SK-N-SH (cell line): ENCODE data around the gene CD164L2. TPM values are rescaled to one million over a fixed set of nuclear protein-coding genes. Genes with fewer than 3 reads are reported as not detected.
A peak's percentile ranks its signal among the peaks of the same experiment; 100 is the strongest.

ENCODE experiments used
- CTCF ChIA-PET: fragments of 300-600, 350-600 bp; formaldehyde crosslinking; extraction: SDS; loops from one replicate; lab custom pipeline; 2021; lab: Yijun Ruan, JAX
- POLR2A ChIA-PET: fragments of 350-600 bp; sonication (Branson Sonifier 250); formaldehyde crosslinking; extraction: SDS; loops from one replicate; lab custom pipeline; 2020; ENCODE audit warnings: antibody characterized with exemption, inconsistent platforms; lab: Yijun Ruan, JAX
- DNase-seq: peaks from one replicate; pipeline ENCODE4 v3.0.0; 2012
- H2AFZ ChIP-seq: fragments of 200-600 bp; sonication (generic); 2 replicates; pipeline ENCODE4 v1.8.1; 2016; ENCODE audit warnings: antibody characterized with exemption, mild to moderate bottlenecking, low read depth
- H3F3A ChIP-seq: fragments of 200-600 bp; sonication (generic); replicated peaks from 2 replicates; pipeline ENCODE3; 2016; ENCODE audit warnings: antibody characterized with exemption, mild to moderate bottlenecking; ENCODE audit not compliant: insufficient read depth
- H3K27ac ChIP-seq, 2 experiments: fragments of 200-500 bp in 1 of 2; fragments of 200-600 bp in 1 of 2; sonication (Bioruptor generic) in 1 of 2; sonication (generic), shearing (Covaris generic) in 1 of 2; 2 replicates each; pipeline versions ENCODE4 v1.5.1 to v1.6.1; 2014 to 2016; ENCODE audit warnings: low read depth in 2 of 2, inconsistent platforms in 1 of 2, low read length in 1 of 2, mild to moderate bottlenecking in 1 of 2, mixed read lengths in 1 of 2
- H3K27me3 ChIP-seq: fragments of 200-600 bp; sonication (generic), shearing (Covaris generic); 2 replicates; pipeline ENCODE4 v1.6.1; 2016; ENCODE audit warnings: mixed run types; ENCODE audit not compliant: insufficient read depth
- H3K36me3 ChIP-seq, 2 experiments: fragments of 200-500 bp in 1 of 2; fragments of 200-600 bp in 1 of 2; sonication (Bioruptor generic) in 1 of 2; sonication (generic) in 1 of 2; replicated peaks in 1 of 2; 2 replicates each; pipeline versions ENCODE3 to v1.5.1; 2014 to 2016; ENCODE audit warnings: low read length in 1 of 2, mild to moderate bottlenecking in 1 of 2; ENCODE audit not compliant: insufficient read depth in 2 of 2, control insufficient read depth in 1 of 2
- H3K4me1 ChIP-seq, 2 experiments: fragments of 200-500 bp in 1 of 2; fragments of 200-600 bp in 1 of 2; sonication (Bioruptor generic) in 1 of 2; sonication (generic), shearing (Covaris generic) in 1 of 2; 2 replicates each; pipeline versions ENCODE4 v1.5.1 to v1.6.1; 2014 to 2016; ENCODE audit warnings: low read depth in 1 of 2, low read length in 1 of 2, mixed run types in 1 of 2; ENCODE audit not compliant: insufficient read depth in 2 of 2, control insufficient read depth in 1 of 2
- H3K4me2 ChIP-seq: fragments of 200-600 bp; sonication (generic), shearing (Covaris generic); 2 replicates; pipeline ENCODE4 v1.6.1; 2017; ENCODE audit warnings: mixed run types
- H3K4me3 ChIP-seq, 2 experiments: fragments of 200-500 bp in 1 of 2; fragments of 200-600 bp in 1 of 2; sonication (Bioruptor generic) in 1 of 2; sonication (generic), shearing (Covaris generic) in 1 of 2; 2 replicates each; pipeline versions ENCODE4 v1.5.1 to v1.8.1; 2014 to 2016; ENCODE audit warnings: low read depth in 2 of 2, inconsistent platforms in 1 of 2, low read length in 1 of 2, mild to moderate bottlenecking in 1 of 2, mixed read lengths in 1 of 2, moderate library complexity in 1 of 2
- H3K79me2 ChIP-seq: fragments of 200-600 bp; sonication (generic); 2 replicates; pipeline ENCODE4 v1.8.1; 2017; ENCODE audit warnings: mild to moderate bottlenecking; ENCODE audit not compliant: insufficient read depth
- H3K9ac ChIP-seq: fragments of 200-600 bp; sonication (generic); 2 replicates; pipeline ENCODE4 v1.6.1; 2017; ENCODE audit warnings: mixed run types
- H3K9me2 ChIP-seq: fragments of 200-600 bp; sonication (generic); 2 replicates; pipeline ENCODE4 v1.6.1; 2017; ENCODE audit warnings: mixed run types
- H3K9me3 ChIP-seq: fragments of 200-600 bp; sonication (generic); 2 replicates; pipeline ENCODE4 v1.6.1; 2017; ENCODE audit warnings: mixed run types, mild to moderate bottlenecking, moderate library complexity
- H4K20me1 ChIP-seq: fragments of 200-600 bp; sonication (generic); 2 replicates; pipeline ENCODE4 v1.6.1; 2017; ENCODE audit warnings: mild to moderate bottlenecking, mixed run types; ENCODE audit not compliant: insufficient read depth
- ELF1 ChIP-seq: IDR thresholded peaks from 2 replicates; pipeline ENCODE4 v1.4.0; 2012
- MEF2A ChIP-seq: IDR thresholded peaks from 2 replicates; pipeline ENCODE4 v1.4.0; 2012; ENCODE audit warnings: low read depth, borderline replicate concordance
- RAD21 ChIP-seq: IDR thresholded peaks from 2 replicates; pipeline ENCODE4 v1.6.1; 2012; ENCODE audit warnings: mild to moderate bottlenecking, low read length
- RFX5 ChIP-seq: IDR thresholded peaks from 2 replicates; pipeline ENCODE4 v1.6.1; 2012; ENCODE audit warnings: mild to moderate bottlenecking, improper control_type of control experiment, low read length
- RXRA ChIP-seq: IDR thresholded peaks from 2 replicates; pipeline ENCODE4 v1.4.0; 2012; ENCODE audit warnings: low read depth, mild to moderate bottlenecking, borderline replicate concordance
- SIN3A ChIP-seq: IDR thresholded peaks from 2 replicates; pipeline ENCODE4 v1.6.1; 2012; ENCODE audit warnings: low read depth, mild to moderate bottlenecking, low read length, moderate library complexity, borderline replicate concordance
- WGBS: methylation state at CpG from one replicate; pipeline ENCODE4 v1.1.6; 2017; ENCODE audit warnings: low lambda C conversion rate; 5-methylcytosine and 5-hydroxymethylcytosine counted together
- polyA plus RNA-seq, 3 experiments: library from polyadenylated mRNA; depleted of rRNA; stranded (reverse); fragments of >200 nt; gene quantifications; 2 replicates each; pipeline ENCODE4 v1.2.3, GENCODE V29; 2012
- TF ChIP-seq, protein P1 (sequence below): fragments of 200-600 bp; sonication (generic); IDR thresholded peaks from 2 replicates; pipeline ENCODE4 v1.6.1; 2017; ENCODE audit warnings: antibody characterized with exemption, mild to moderate bottlenecking, moderate library complexity
- TF ChIP-seq, protein P2 (sequence below): IDR thresholded peaks from 2 replicates; pipeline ENCODE4 v1.4.0; 2012; ENCODE audit warnings: low read depth, borderline replicate concordance
- TF ChIP-seq, protein P3 (sequence below): IDR thresholded peaks from 2 replicates; pipeline ENCODE4 v1.4.0; 2012; ENCODE audit warnings: low read depth

Gene CD164L2
- polyA plus RNA-seq, 1 of the 3 experiments (the other 2 are of a cell fraction), result 0.05 TPM

DNA sequence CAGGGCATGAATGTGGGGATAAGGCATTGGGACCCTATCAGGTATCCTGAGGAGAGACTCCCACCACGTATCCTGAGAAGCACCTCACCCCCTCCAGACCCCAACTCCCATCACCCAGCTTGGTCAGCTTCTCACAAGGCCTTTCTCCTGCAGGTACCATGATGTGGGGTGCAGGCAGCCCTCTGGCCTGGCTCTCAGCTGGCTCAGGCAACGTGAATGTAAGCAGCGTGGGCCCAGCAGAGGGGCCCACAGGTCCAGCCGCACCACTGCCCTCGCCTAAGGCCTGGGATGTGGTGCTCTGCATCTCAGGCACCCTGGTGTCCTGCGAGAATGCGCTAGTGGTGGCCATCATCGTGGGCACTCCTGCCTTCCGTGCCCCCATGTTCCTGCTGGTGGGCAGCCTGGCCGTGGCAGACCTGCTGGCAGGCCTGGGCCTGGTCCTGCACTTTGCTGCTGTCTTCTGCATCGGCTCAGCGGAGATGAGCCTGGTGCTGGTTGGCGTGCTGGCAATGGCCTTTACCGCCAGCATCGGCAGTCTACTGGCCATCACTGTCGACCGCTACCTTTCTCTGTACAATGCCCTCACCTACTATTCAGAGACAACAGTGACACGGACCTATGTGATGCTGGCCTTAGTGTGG is 10.6 kb upstream of the CD164L2 start (continued):
- TF ChIP-seq, protein P1, sequence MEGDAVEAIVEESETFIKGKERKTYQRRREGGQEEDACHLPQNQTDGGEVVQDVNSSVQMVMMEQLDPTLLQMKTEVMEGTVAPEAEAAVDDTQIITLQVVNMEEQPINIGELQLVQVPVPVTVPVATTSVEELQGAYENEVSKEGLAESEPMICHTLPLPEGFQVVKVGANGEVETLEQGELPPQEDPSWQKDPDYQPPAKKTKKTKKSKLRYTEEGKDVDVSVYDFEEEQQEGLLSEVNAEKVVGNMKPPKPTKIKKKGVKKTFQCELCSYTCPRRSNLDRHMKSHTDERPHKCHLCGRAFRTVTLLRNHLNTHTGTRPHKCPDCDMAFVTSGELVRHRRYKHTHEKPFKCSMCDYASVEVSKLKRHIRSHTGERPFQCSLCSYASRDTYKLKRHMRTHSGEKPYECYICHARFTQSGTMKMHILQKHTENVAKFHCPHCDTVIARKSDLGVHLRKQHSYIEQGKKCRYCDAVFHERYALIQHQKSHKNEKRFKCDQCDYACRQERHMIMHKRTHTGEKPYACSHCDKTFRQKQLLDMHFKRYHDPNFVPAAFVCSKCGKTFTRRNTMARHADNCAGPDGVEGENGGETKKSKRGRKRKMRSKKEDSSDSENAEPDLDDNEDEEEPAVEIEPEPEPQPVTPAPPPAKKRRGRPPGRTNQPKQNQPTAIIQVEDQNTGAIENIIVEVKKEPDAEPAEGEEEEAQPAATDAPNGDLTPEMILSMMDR, result no peak
- TF ChIP-seq, all 33 proteins: peak for 0

DNA sequence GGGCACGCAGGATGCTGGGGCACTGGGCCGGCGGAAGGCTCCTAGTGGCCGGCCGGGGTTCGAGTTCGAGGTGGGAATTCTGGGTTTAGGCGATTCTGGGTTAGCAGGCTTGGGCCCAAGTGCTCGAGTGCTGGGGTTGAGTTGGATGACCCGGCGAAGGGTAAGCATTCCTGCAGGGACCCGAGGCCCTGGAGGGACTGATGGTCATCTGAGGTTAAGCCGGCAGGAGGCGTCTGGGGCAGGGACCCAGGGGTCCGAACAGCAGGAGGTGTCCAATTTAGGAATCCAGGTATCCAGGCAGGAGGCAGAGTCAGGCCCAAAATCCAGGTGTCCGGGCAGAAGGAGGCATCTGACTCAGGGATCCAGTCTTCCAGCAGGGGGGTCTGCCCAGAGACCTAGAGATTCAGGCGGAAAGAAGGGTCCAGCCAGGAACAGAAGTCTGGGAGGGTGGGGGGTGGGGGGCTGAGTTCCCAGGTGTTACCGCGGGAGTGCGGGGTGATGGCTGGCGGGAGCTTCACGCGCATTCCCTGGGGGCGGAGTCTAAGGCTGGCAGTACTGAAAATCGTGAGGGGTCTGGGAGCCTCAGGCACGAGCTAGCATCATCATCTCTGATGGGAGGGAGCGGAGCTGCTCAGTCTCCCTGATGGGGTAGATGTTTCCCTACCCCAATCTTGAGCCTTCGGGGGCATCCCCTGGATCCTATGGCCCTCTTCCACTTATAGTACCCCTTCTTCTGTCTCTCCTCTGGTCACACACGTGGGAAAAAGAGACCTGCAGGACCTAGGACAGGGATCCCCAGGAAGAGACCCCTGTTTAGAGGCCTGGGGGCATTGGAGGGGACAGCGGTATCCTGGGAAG is 9.9 kb upstream of the CD164L2 start:
- peak; percentile 72 for DNase-seq
- H3K9ac ChIP-seq, result peak overlapping the region; percentile 95
- peaks cover 0 to 28% of the 10 kb centered on the region in 2 experiments; a peak in 2 of 4 replicates for H3K4me1 ChIP-seq
- no peaks in the 10 kb centered on the region for H3K9me3 ChIP-seq
- H3K4me3 ChIP-seq, result peak overlapping the region; percentile 71 to 94
- POLR2A ChIA-PET, result interaction anchor here (1.1 kb wide), 1 partner anchor 279 kb away, joined by 3 read pairs; the partner anchor contains the start of gene IFI6
- H3K79me2 ChIP-seq, result peaks cover 11% of the 10 kb centered on the region; the same call in 1 of the 2 replicates
- H3K4me2 ChIP-seq, result peak overlapping the region; percentile 100
- H3K27me3 ChIP-seq, result no peaks in the 10 kb centered on the region; the same call in 1 of the 2 replicates
- TF ChIP-seq, protein P1, result peak; percentile 43
- no peak for TF ChIP-seq RXRA
- H3F3A ChIP-seq, result peaks cover 9% of the 10 kb centered on the region
- H3K27ac ChIP-seq, result peak overlapping the region; percentile 34 to 60; a peak in 2 of 4 replicates
- no peaks in the 10 kb centered on the region for H4K20me1 ChIP-seq
- 51% methylated on average over 14 of the region's 30 CpGs for WGBS
- H3K36me3 ChIP-seq, result no peaks in the 10 kb centered on the region
- H2AFZ ChIP-seq, result peak overlapping the region; percentile 93; the same call in 1 of the 2 replicates
- CTCF ChIA-PET, result interaction anchor here (0.6 to 20.0 kb wide), 14 partner anchors 21 to 270 kb away, joined by 3 to 731 read pairs (median 4); partner anchors contain the start of gene AHDC1
- H3K9me2 ChIP-seq, result no peaks in the 10 kb centered on the region

DNA sequence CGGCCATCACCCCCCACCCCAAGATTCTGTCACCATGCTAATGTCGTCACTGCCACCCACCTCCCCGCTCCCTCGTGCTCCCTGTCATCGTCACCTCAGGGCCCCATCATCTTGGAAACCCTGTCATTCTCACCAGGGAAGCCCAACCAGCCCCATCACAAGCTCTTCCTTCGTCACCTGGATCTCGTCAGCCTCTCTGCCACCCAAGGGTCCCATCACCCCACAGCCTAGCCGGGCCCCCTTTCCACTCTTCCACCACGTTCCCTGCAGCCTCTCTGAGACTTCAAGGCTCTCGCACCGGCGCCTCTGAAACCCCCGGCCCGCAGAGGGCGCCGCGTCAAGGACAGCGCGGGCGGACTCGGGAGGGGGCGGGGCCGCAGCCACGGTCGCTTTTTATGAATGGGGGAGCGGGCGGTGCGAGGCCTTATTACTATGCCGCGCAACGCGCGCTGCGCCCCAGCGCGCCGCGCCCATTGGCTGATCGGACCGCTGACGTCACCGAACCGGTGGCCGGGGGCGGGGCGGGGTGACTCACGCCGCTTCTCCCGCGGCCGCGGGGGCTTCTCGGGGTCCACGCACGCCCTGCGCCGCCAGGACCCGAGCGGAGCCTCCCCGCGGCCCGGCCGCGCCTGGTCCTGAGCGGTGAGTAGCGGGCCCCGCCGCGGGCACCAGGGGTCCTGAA is 9.1 kb upstream of the CD164L2 start, which contains the start of gene GPR3:
Gene GPR3 (plus strand): TSS at position 527 of the 682 bp plus-strand sequence. CDS start 1,177 bp downstream, outside the sequence.
- peaks cover 9% of the 10 kb centered on the region for H3F3A ChIP-seq
- H3K9me3 ChIP-seq, result no peaks in the 10 kb centered on the region
- 18% methylated on average over 20 of the region's 69 CpGs for WGBS
- H3K9me2 ChIP-seq, result no peaks in the 10 kb centered on the region
- H3K27ac ChIP-seq, result peak within 1 kb of the TSS; percentile 34 to 60; a peak in 2 of 4 replicates
- no peaks in the 10 kb centered on the region for H3K36me3 ChIP-seq
- peak; percentile 99 for DNase-seq
- H3K4me1 ChIP-seq, result peaks cover 0 to 28% of the 10 kb centered on the region in 2 experiments; a peak in 2 of 4 replicates
- H2AFZ ChIP-seq, result peak within 1 kb of the TSS; percentile 93; the same call in 1 of the 2 replicates
- no peaks in the 10 kb centered on the region for H4K20me1 ChIP-seq
- no peaks in the 10 kb centered on the region; the same call in 1 of the 2 replicates for H3K27me3 ChIP-seq
- H3K4me2 ChIP-seq, result peak within 1 kb of the TSS; percentile 100
- peak within 1 kb of the TSS; percentile 95 for H3K9ac ChIP-seq
- peak within 1 kb of the TSS; percentile 71 to 94 for H3K4me3 ChIP-seq
- POLR2A ChIA-PET, result interaction anchor here (1.0 to 1.8 kb wide), 2 partner anchors 26 to 214 kb away, joined by 5 to 10 read pairs; partner anchors contain the start of gene MAP3K6
- CTCF ChIA-PET, result interaction anchor here (0.6 to 20.0 kb wide), 21 partner anchors 9 to 380 kb away, joined by 3 to 731 read pairs (median 5); partner anchors contain the start of genes CD164L2, MAP3K6 and STX12
- H3K79me2 ChIP-seq, result peaks cover 11% of the 10 kb centered on the region; the same call in 1 of the 2 replicates
- TF ChIP-seq, protein P2, sequence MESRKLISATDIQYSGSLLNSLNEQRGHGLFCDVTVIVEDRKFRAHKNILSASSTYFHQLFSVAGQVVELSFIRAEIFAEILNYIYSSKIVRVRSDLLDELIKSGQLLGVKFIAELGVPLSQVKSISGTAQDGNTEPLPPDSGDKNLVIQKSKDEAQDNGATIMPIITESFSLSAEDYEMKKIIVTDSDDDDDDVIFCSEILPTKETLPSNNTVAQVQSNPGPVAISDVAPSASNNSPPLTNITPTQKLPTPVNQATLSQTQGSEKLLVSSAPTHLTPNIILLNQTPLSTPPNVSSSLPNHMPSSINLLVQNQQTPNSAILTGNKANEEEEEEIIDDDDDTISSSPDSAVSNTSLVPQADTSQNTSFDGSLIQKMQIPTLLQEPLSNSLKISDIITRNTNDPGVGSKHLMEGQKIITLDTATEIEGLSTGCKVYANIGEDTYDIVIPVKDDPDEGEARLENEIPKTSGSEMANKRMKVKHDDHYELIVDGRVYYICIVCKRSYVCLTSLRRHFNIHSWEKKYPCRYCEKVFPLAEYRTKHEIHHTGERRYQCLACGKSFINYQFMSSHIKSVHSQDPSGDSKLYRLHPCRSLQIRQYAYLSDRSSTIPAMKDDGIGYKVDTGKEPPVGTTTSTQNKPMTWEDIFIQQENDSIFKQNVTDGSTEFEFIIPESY, result no peak
- no peak for TF ChIP-seq MEF2A
- TF ChIP-seq SIN3A, result no peak
- TF ChIP-seq, protein P1, result peak; percentile 64
- TF ChIP-seq ELF1, result no peak
- TF ChIP-seq RFX5, result peak; percentile 93
- TF ChIP-seq RAD21, result peak; percentile 45
- TF ChIP-seq, protein P3, sequence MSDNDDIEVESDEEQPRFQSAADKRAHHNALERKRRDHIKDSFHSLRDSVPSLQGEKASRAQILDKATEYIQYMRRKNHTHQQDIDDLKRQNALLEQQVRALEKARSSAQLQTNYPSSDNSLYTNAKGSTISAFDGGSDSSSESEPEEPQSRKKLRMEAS, result 0 out of 2 replicates have a peak, but pooled peaks have one; percentile 29
